ENCODE results near the gene ARAP2.

The ARAP2 gene

GRCh38 chr4:36255577-36255976 is 11.3 kb upstream of the ARAP2 start:
- DNase-seq, result peak; percentile 73 to 77

DNA sequence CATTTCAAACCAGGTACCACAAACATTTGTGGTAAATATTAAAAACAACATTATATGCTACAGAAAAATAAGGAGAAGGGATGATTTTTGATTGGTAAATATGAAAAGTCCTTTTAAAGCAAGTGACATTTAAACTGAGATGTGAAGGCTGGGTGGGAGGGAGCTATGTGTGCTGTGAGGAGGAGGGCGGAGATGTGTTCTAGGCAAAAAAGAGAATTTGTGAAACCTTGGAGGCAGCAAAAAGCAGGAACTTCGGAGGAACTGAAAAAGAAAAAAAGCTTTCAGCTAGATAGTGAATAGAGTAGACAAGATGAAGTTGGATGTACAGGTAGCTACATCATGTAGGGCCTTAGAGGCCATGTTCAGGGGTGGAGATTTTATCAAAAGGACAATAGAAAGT is 10.1 kb upstream of the ARAP2 start:
- no peak for DNase-seq

GRCh38 chr4:36251983-36252382 is 7.7 kb upstream of the ARAP2 start:
- no peak for DNase-seq

GRCh38 chr4:36249610-36250009 is 5.3 kb upstream of the ARAP2 start:
- DNase-seq, result no peak

DNA sequence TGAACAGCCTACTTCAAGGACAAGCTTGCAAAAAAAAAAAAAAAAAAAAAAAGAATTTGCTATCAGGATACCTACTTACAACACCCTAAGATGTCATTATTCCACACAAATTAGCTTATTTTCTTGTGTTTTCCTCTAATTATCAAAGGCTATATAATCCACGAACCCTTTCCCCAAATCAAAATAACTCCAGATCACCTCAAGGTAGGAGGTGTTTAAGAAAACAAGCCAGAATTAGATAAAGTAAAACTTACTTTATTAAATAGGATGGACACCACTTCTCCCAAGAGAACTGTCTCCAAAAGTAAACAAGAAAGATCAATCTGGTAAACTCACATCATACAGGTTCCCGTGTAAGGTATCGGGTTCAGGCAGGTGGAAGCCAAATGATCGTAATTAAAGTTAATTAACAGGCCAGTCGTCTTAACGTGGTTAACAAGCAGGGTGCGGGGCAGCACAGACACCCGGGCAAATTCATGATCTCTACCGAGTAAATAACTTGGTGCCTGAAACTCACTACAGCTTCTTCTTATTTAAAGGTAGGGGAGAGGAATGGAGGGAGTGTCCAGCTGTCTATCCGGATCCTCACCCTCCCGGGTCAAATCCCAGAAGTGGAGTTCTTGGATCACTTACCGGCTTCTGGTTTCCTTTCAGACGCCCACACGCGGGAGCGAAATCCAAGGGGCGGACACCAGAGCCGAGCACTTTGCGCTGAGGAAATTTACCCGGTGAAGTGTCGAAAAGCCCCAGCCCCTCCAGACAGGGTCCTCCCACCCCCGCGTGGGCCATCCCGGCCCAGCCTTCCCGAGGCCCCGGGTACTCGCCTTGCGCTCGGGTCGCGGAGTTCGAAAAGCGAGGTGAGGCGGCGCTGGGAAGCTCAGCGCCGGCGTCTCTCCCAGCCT is 708 bp downstream of the ARAP2 start:
- peak; percentile 61 to 68 for DNase-seq

DNA sequence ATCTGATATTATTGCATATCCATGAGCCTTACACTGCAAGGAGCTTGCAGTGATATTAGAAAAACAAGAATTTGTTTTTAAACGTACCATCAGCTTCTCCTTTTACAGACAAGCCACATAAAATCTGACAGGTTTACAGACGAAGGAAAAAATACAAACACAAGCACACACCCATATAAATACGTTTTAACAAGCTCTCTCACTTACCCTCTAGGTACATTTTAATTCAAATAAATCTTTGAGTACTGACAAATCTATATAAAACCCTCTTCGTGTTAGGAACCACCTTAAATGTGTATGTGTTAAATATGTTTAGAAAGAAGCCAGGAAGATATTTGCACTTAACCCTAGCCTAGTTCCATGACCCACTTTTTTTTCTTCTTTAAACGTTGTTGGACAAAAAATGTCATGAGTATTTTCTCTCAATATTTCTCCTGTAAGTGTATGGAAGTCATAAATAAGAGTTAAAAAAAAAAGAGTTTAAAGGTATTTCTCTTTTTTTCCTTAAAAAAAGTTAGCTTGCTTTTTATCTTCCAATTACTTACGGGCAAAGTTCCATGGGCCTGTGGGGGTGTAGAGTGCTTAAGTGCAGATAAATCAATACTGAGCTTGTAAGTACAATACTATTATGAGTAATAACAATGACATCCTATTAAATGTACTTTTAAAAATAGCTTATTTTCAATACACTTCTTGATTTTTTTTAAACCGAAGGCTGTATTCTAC is 1.5 kb downstream of the ARAP2 start:
- DNase-seq, result no peak

GRCh38 chr4:36241771-36242170 is 2.5 kb downstream of the ARAP2 start:
- peak; percentile 18 to 24 for DNase-seq

DNA sequence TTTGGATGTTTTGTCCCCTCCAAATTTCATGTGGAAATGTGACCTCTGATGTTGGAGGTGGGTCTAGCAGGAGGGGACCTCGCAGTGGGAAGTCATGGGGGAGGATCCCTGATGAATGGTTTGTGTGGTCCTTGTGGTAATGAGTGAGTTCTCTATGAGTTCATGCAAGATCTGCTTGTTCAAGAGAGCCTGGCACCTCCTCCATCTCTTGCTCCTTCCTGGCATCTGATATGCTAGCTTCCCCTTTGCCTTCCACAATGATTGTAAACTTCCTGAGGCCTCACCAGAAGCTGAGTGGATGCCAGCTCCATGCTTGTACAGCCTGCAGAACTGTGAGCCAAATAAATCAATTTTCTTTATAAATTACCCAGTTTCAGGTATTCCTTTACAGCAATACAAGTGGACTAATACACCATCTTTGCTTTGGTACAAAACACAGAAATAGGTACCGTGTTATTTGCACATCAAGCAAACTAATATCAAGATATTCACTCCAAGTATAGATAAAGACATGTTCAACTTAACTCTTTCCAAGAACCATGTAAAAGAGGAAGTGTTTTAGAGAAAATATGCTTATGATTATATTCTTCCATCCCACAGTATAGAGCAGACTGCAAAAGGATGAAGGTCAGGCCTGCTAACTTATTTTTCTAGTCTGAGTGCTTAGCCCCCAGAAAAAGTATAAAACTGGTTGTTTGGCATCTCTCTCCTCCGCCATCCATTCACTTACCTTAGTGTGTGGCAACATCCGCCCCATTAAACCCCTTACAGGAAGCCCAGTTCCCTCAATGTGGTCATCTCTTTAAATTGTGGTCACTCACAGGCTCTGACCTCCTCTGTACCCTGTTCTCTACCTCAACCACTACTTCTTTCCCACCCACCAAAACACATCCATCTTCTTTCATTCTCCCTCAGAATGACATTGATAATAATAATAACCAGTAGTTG is 6.7 kb downstream of the ARAP2 start:
- peak; percentile 40 to 43 for DNase-seq

GRCh38 chr4:36236159-36236558 is 8.2 kb downstream of the ARAP2 start:
- DNase-seq, result no peak

DNA sequence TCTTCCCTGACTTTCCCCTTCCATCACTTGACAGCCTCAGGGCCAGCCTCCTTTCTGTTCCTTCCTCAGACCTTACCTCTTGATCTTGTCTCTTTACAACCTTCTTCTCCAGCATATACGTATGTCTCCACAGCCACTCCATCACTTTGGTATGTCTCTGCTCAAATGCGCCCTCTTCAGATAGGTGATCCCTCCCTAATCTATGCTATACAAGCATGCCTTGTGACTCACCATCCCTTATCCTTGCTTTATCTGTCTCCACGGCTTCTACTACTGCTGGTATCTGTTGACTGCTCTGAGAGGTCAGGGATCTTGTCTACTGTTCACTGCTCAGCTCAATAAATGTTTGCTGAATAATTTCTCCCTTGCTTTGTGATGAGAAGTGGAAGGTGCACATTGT is 9.0 kb downstream of the ARAP2 start:
- peak in 1 of 2 experiments; percentile 11 for DNase-seq

DNA sequence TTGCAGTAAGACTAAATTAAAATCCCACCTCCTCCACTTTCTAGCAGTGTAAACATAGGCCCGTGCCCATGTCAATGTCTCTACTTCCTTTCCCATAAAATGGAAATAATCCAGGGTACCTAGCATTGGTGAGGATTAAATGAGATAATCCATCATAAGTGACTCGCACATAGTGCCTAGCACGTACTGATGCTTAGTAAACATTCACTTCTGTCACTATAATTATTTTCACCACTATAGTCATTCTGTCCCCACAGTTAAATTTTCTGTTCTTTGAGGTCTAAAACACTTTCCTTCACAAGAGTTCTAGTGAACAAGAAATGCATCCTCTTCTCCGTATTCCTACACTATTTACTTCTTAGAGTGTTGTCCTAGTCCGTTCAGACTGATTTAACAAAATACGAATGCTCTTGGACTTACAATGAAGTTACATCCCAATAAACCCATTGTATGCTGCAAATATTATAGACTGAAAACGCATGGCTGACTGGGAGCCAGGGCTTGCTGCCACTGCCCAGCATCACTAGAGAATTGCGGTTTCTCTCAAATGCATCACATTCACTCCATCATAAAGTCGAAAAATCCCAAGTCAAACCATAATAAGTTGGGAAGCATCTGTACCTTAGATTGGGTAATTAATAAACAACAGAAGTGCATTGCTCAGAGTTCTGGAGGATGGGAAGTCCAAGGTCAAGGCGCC is 10.6 kb downstream of the ARAP2 start:
- no peak for DNase-seq

DNA sequence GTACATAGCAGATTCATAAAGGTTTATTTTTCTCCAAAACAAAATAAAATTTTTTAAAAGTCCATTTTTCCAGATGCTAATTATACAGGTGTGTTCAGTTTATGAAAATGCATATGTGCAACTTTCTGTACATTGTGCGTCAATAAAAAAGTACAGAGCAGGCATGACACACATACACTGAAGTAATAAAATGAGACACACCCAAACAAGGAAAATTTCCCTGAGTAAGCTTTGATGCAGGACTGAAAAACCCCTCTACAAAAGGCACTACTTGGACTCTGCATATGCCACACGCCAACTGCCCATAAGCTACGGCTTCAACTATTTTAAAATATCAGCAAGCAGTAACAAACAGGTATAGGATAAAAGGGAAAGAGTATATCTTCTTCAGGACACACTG is 13.8 kb downstream of the ARAP2 start:
- no peak for DNase-seq

GRCh38 chr4:36227913-36228312 is 16.4 kb downstream of the ARAP2 start:
- DNase-seq, result no peak

- no peak for DNase-seq
Observed at GRCh38 chr4:36226430-36227227, 17.7 kb downstream of the ARAP2 start.

- peak; percentile 13 to 44 for DNase-seq
Observed at GRCh38 chr4:36224972-36225903, 19.1 kb downstream of the ARAP2 start.

DNA sequence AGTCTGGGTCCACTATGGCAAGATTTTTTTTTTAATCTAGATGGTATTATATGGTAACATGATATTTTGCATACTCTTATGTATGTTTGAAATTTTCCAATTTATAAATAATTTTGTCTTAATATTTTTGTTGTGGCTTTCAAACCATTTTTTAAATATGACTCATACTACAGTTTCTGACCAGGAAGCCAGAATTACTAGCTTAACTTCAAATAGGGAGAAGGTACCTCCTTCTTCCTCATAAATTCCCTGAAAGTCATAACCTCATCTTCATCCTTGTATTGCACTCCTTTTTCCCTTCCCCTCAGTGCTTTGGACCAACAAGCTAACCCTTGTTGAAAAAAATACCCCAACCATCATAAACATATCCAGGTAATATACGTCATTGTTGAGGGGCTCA is 21.6 kb downstream of the ARAP2 start:
- DNase-seq, result no peak

DNA sequence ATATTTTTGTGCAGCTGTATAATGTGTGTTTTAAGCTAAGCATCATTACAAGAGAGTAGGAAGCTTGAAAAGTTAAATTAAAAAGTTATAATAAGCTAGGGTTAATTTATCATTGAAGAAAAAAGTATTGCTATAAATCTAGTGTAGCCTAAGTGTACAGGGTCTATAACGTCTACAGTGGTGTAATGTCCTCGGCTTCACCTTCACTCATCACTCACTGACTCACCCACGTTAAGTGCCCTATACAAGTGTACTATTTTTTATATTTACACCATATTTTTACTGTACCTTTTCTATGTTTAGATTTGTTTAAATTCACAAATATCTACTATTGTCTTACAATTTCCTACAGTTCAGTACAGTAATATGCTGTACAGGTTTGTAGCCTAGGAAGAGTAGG is 23.5 kb downstream of the ARAP2 start:
- DNase-seq, result no peak

DNA sequence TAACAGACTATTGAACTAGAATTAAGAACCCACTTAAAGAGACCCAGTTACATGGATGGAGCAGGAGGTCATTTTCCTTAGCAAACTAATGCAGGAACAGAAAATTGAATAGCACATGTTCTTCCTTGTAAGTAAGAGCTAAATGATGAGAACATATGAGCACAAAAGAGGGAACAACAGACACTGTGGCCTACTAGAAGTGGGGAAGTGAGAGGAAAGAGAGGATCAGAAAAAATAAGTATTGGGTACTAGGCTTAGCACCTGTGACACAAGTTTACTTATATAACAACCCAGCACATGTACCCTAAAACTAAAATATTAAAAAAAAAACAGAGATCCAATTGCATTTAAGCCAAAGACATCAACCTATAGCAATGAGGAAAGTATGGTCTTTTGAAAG is 26.2 kb downstream of the ARAP2 start:
- peak; percentile 4 to 22 for DNase-seq

- no peak for DNase-seq
Observed at GRCh38 chr4:36215627-36216026, 28.7 kb downstream of the ARAP2 start.

DNA sequence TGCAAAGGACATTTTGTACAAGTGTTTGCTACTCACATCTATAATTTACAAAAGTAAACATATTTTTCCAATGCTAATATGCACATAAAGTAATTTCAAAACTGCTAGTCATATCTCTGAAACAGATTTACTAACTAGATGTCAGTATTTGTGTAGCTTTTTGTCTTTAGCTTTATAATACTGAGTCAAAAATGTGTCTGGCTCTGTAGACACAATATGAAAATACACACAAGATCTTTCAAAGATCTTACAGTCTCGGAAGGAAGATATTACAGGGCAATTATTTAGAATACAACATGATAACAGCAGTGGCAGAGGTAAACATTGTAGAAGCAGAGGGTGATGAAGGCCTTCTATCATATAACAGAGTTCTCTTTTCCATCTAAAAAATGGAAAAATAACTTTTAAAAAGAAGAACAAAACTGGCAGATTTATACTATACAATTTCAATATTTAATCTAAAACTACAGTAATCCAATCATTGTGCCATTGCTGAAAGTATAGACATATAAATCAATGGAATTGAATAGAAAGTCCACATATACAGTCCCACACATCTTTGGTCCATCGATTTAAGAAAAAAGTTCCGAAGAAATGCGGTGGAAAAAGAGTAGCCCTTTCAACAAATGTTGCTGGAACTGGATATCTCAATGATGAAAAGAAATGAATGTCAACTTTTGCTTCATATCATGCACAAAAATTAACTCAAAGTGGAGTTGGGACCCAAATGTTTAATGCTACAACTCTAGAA is 29.4 kb downstream of the ARAP2 start:
- no peak for DNase-seq
